HepG2 (cell line): ENCODE data around the gene CLDN7. TPM values are rescaled to one million over a fixed set of nuclear protein-coding genes. Genes with fewer than 3 reads are reported as not detected.

Experiments
- AGO1 ChIP-seq: fragments of 200-400 bp; formaldehyde crosslinking; IDR thresholded peaks from 2 replicates; pipeline ENCODE4 v1.6.1; 2017; ENCODE audit warnings: mild to moderate bottlenecking, low read depth, low read length, moderate library complexity; ENCODE audit not compliant: poor library complexity, severe bottlenecking
- ATF3 ChIP-seq: sonication (generic); formaldehyde crosslinking; IDR thresholded peaks from 2 replicates; pipeline ENCODE4 v1.4.0; 2020; ENCODE audit warnings: missing genetic modification reagents
- BRF2 ChIP-seq: sonication (generic); formaldehyde crosslinking; IDR thresholded peaks from 2 replicates; pipeline ENCODE4 v1.8.1; 2022; ENCODE audit warnings: mild to moderate bottlenecking, missing genetic modification reagents
- CBX2 ChIP-seq, 2 experiments: fragments of 200-600 bp in 1 of 2; sonication (generic); formaldehyde crosslinking in 1 of 2; IDR thresholded peaks; 2 replicates each; pipeline versions ENCODE4 v1.7.0 to v1.8.1; 2018 to 2022; ENCODE audit warnings: low read depth in 2 of 2, low read length in 1 of 2, mild to moderate bottlenecking in 1 of 2, missing genetic modification reagents in 1 of 2
- FOSL1 ChIP-seq: sonication (generic); formaldehyde crosslinking; IDR thresholded peaks from 2 replicates; pipeline ENCODE4 v1.9.0; 2021; ENCODE audit warnings: missing genetic modification reagents, borderline replicate concordance
- HES4 ChIP-seq: sonication (generic); formaldehyde crosslinking; IDR thresholded peaks from 2 replicates; pipeline ENCODE4 v1.9.0; 2021; ENCODE audit warnings: mild to moderate bottlenecking, missing genetic modification reagents, borderline replicate concordance
- JARID2 ChIP-seq: sonication (generic); formaldehyde crosslinking; IDR thresholded peaks from 2 replicates; pipeline ENCODE4 v1.8.1; 2023; ENCODE audit warnings: missing genetic modification reagents, inconsistent platforms; ENCODE audit not compliant: insufficient replicate concordance
- KDM2A ChIP-seq: sonication (generic); formaldehyde crosslinking; IDR thresholded peaks from 2 replicates; pipeline ENCODE4 v1.4.0; 2020; ENCODE audit warnings: low read depth, missing genetic modification reagents, borderline replicate concordance
- RBM39 ChIP-seq: fragments of 200-400 bp; formaldehyde crosslinking; IDR thresholded peaks from one replicate; pipeline ENCODE4 v1.6.1; 2018; ENCODE audit warnings: antibody characterized with exemption, mild to moderate bottlenecking, low read depth, low read length; ENCODE audit not compliant: poor library complexity, severe bottlenecking
- ZNF207 ChIP-seq: fragments of 450-650 bp; IDR thresholded peaks from 2 replicates; pipeline ENCODE4 v1.6.1; 2016; ENCODE audit warnings: antibody characterized with exemption, borderline replicate concordance
- ZNF260 ChIP-seq: sonication (generic); formaldehyde crosslinking; IDR thresholded peaks from 2 replicates; pipeline ENCODE4 v1.4.0; 2020; ENCODE audit warnings: missing genetic modification reagents, low read depth, mild to moderate bottlenecking, borderline replicate concordance
- ZNF329 ChIP-seq: sonication (generic); formaldehyde crosslinking; IDR thresholded peaks from 2 replicates; pipeline ENCODE4 v1.9.0; 2021; ENCODE audit warnings: low read depth, mild to moderate bottlenecking, missing genetic modification reagents
- ZNF563 ChIP-seq: sonication (generic); formaldehyde crosslinking; IDR thresholded peaks from 2 replicates; pipeline ENCODE4 v1.8.0; 2022; ENCODE audit warnings: mild to moderate bottlenecking, moderate library complexity, missing genetic modification reagents
- ZXDC ChIP-seq: sonication (generic); formaldehyde crosslinking; IDR thresholded peaks from 2 replicates; pipeline ENCODE4 v1.5.0; 2020; ENCODE audit warnings: mild to moderate bottlenecking, missing genetic modification reagents
- polyA plus RNA-seq, 8 experiments: library from polyadenylated mRNA; depleted of rRNA in 3 of 8; stranded (reverse) in 7 of 8; unstranded in 1 of 8; fragments of >200 nt; fragmentation: Illumina TruSeq in 4 of 8; extraction: Trizol in 4 of 8; gene quantifications; 2 replicates each; pipeline versions ENCODE4 v1.2.1 to v1.2.3, GENCODE V29; 2011 to 2016; ENCODE audit warnings: low read depth in 4 of 8, missing spikeins in 1 of 8, mixed read lengths in 1 of 8; ENCODE audit not compliant: insufficient read depth in 1 of 8
- total RNA-seq, 5 experiments: library from RNA; depleted of rRNA; stranded (reverse); fragments of >200 nt; fragmentation: Illumina TruSeq; extraction: Trizol; gene quantifications; 2 replicates each; pipeline ENCODE4 v1.2.3, GENCODE V29; 2016; ENCODE audit warnings: low read depth in 1 of 5
- TF ChIP-seq, protein P1 (sequence below): sonication (generic); formaldehyde crosslinking; IDR thresholded peaks from 2 replicates; pipeline ENCODE4 v1.4.0; 2020; ENCODE audit warnings: missing genetic modification reagents
- TF ChIP-seq, protein P2 (sequence below): sonication (generic); formaldehyde crosslinking; IDR thresholded peaks from 2 replicates; pipeline ENCODE4 v1.5.1; 2020; ENCODE audit warnings: missing genetic modification reagents, mild to moderate bottlenecking, borderline replicate concordance

Gene CLDN7
- total and polyA plus RNA-seq, 2 of the 13 experiments (the other 11 are each of a cell fraction or from before 2014, with no cell fraction given), result not detected

- TF ChIP-seq, protein P1, sequence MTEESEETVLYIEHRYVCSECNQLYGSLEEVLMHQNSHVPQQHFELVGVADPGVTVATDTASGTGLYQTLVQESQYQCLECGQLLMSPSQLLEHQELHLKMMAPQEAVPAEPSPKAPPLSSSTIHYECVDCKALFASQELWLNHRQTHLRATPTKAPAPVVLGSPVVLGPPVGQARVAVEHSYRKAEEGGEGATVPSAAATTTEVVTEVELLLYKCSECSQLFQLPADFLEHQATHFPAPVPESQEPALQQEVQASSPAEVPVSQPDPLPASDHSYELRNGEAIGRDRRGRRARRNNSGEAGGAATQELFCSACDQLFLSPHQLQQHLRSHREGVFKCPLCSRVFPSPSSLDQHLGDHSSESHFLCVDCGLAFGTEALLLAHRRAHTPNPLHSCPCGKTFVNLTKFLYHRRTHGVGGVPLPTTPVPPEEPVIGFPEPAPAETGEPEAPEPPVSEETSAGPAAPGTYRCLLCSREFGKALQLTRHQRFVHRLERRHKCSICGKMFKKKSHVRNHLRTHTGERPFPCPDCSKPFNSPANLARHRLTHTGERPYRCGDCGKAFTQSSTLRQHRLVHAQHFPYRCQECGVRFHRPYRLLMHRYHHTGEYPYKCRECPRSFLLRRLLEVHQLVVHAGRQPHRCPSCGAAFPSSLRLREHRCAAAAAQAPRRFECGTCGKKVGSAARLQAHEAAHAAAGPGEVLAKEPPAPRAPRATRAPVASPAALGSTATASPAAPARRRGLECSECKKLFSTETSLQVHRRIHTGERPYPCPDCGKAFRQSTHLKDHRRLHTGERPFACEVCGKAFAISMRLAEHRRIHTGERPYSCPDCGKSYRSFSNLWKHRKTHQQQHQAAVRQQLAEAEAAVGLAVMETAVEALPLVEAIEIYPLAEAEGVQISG, result peak; percentile 28; the same call in 1 of the 2 replicates
- TF ChIP-seq AGO1 (peak; percentile 89), BRF2 (CRISPR knock-in tag) (no peak), ZNF260 (no peak), ZXDC (CRISPR knock-in tag) (0 out of 2 replicates have a peak, but pooled peaks have one; percentile 29), RBM39 (no peak), HES4 (CRISPR knock-in tag) (no peak), ATF3 (no peak), FOSL1 (CRISPR knock-in tag) (no peak), CBX2 (IDR thresholded peaks at IDR 0.05; ENCODE audit: low read depth, low read length) (no peak), CBX2 (CRISPR knock-in tag; IDR thresholded peaks at IDR 0.05; ENCODE audit: low read depth) (no peak), ZNF563 (CRISPR knock-in tag) (peak; percentile 54; the same call in 1 of the 2 replicates), JARID2 (CRISPR knock-in tag) (no peak), ZNF207 (no peak), ZNF329 (no peak), KDM2A (CRISPR knock-in tag) (0 out of 2 replicates have a peak, but pooled peaks have one; percentile 26)
- TF ChIP-seq, protein P2, sequence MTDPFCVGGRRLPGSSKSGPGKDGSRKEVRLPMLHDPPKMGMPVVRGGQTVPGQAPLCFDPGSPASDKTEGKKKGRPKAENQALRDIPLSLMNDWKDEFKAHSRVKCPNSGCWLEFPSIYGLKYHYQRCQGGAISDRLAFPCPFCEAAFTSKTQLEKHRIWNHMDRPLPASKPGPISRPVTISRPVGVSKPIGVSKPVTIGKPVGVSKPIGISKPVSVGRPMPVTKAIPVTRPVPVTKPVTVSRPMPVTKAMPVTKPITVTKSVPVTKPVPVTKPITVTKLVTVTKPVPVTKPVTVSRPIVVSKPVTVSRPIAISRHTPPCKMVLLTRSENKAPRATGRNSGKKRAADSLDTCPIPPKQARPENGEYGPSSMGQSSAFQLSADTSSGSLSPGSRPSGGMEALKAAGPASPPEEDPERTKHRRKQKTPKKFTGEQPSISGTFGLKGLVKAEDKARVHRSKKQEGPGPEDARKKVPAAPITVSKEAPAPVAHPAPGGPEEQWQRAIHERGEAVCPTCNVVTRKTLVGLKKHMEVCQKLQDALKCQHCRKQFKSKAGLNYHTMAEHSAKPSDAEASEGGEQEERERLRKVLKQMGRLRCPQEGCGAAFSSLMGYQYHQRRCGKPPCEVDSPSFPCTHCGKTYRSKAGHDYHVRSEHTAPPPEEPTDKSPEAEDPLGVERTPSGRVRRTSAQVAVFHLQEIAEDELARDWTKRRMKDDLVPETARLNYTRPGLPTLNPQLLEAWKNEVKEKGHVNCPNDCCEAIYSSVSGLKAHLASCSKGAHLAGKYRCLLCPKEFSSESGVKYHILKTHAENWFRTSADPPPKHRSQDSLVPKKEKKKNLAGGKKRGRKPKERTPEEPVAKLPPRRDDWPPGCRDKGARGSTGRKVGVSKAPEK (CRISPR knock-in tag), result no peak
Observed at GRCh38 chr17:7307686-7308624, 45.7 kb upstream of the CLDN7 start (continued).
